ENCODE results near the gene PLP2.

The PLP2 gene

DNA sequence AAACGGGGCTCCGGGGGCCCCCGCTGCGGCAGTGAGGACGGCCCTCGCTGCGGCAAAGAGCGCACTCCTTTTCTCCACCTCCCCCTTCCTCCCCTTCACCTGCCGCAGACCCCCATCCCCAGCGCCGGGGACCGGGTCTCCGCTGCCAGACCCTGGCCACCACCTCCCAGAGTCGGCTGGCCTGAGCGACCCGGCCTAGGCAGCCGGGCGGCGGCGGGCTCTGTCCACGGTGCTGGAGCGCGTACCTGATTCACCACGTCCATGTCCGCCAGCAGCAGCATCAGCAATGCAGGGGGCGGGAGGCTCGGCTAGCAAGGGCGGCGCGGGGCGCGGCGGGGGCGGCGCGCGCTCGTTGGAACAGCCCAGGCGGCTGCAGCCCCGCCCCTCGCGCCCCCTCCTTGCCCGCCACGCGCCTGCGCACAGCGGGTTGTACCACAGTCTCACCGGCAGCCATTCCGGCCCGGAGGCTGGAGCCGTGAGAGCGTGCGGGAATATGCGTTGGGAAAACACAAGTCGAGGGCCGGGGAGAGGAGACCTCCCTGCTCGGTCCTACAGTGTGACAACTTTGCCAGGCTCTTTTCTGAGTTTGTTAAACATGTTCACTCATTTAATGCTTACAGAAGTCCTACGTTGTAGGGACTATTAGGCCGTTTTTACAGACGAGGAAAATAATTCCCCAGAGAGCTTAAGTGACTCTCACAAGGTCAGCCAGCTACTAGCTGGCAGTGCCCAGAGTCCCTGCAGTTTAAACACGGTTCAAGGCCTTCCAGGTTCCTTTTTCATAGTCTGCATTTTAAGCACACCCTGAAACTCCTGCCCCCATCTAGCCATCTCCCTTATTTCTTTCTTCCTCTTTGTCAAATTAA is 28.4 kb downstream of the PLP2 start, which contains the start of gene SYP:
Gene SYP (minus strand): TSS at position 288 of the 866 bp plus-strand sequence. CDS start 7 bp downstream, at position 281.
- Histone ChIP-seq H2AFZ (ENCODE audit: low read depth, low read length) (peak within 1 kb of the TSS; percentile 50), H3K4me1 (ENCODE audit: insufficient read depth, low read length) (no peaks in the 10 kb centered on the region), H3K4me3 (ENCODE audit: low read length) (peak within 1 kb of the TSS; percentile 42), H3K27me3 (ENCODE audit: insufficient read depth, low read length) (peaks cover 8% of the 10 kb centered on the region), H3K36me3 (ENCODE audit: insufficient read depth, low read length) (no peaks in the 10 kb centered on the region), H3K9me3 (ENCODE audit: low read length) (no peaks in the 10 kb centered on the region)

GRCh38 chrX:49202022-49202421 is 30.3 kb downstream of the PLP2 start:
- Histone ChIP-seq H3K9me3 (ENCODE audit: low read length) (no peaks in the 10 kb centered on the region), H3K4me1 (ENCODE audit: insufficient read depth, low read length) (no peaks in the 10 kb centered on the region), H3K36me3 (ENCODE audit: insufficient read depth, low read length) (no peaks in the 10 kb centered on the region), H3K4me3 (ENCODE audit: low read length) (no peak overlapping the region), H2AFZ (ENCODE audit: low read depth, low read length) (no peak overlapping the region), H3K27me3 (ENCODE audit: insufficient read depth, low read length) (peaks cover 11% of the 10 kb centered on the region)

GRCh38 chrX:49203536-49203935 is 31.8 kb downstream of the PLP2 start:
- Histone ChIP-seq H3K4me1 (ENCODE audit: insufficient read depth, low read length) (no peaks in the 10 kb centered on the region), H3K9me3 (ENCODE audit: low read length) (no peaks in the 10 kb centered on the region), H3K4me3 (ENCODE audit: low read length) (no peak overlapping the region), H3K27me3 (ENCODE audit: insufficient read depth, low read length) (peaks cover 11% of the 10 kb centered on the region), H3K36me3 (ENCODE audit: insufficient read depth, low read length) (no peaks in the 10 kb centered on the region), H2AFZ (ENCODE audit: low read depth, low read length) (no peak overlapping the region)

DNA sequence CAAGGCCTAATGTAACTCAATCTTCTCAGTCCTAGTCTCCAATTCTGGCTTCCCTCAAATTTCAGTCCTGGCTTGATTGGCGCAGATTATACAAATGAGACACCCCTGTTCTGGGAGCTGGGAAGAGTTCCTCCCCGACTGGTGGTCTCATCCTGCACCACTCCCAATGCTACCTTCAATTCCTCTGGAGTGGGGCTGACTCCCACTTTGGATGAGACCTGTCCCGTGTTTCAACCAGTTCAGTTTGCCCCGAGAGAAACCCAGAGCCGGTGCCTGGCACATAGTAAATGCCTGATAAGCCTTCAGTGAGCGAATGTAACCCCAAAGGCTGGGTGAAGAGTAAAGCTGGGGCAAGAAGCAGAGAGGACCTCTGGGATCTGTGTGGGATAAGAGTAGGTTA is 32.3 kb downstream of the PLP2 start:
- H2AFZ ChIP-seq (ENCODE audit: low read depth, low read length): no peak overlapping the region
- H3K9me3 ChIP-seq (ENCODE audit: low read length): no peaks in the 10 kb centered on the region
- H3K4me1 ChIP-seq (ENCODE audit: insufficient read depth, low read length): no peaks in the 10 kb centered on the region
- no peak overlapping the region for H3K4me3 ChIP-seq (ENCODE audit: low read length)
- H3K36me3 ChIP-seq (ENCODE audit: insufficient read depth, low read length): no peaks in the 10 kb centered on the region
- peaks cover 11% of the 10 kb centered on the region for H3K27me3 ChIP-seq (ENCODE audit: insufficient read depth, low read length)

DNA sequence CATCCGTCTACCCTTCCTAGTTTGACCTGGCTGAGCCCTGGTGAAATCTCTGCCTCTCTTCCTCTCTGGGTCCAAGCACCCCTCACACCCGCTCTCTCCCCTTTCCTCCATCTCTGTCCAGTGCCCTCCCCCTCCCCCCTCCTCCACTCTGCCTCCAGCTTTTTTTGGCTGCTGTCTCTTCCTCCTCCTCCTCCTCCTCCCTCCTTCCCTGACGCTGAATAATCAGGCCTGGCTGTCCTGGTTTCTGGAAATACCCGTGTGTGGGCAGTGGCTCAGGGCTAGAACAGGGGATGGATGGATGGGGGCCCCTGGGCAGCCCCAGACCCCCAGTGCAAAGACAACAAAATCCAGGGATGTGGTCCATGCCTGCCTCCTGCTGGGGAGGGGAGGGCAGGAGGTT is 33.0 kb downstream of the PLP2 start:
- Histone ChIP-seq H3K9me3 (ENCODE audit: low read length) (no peaks in the 10 kb centered on the region), H3K36me3 (ENCODE audit: insufficient read depth, low read length) (no peaks in the 10 kb centered on the region), H2AFZ (ENCODE audit: low read depth, low read length) (no peak overlapping the region), H3K4me3 (ENCODE audit: low read length) (no peak overlapping the region), H3K27me3 (ENCODE audit: insufficient read depth, low read length) (peaks cover 11% of the 10 kb centered on the region), H3K4me1 (ENCODE audit: insufficient read depth, low read length) (no peaks in the 10 kb centered on the region)

GRCh38 chrX:49205443-49205842 is 33.7 kb downstream of the PLP2 start:
- Histone ChIP-seq H3K4me1 (ENCODE audit: insufficient read depth, low read length) (no peaks in the 10 kb centered on the region), H3K27me3 (ENCODE audit: insufficient read depth, low read length) (peaks cover 11% of the 10 kb centered on the region), H2AFZ (ENCODE audit: low read depth, low read length) (no peak overlapping the region), H3K9me3 (ENCODE audit: low read length) (no peaks in the 10 kb centered on the region), H3K36me3 (ENCODE audit: insufficient read depth, low read length) (no peaks in the 10 kb centered on the region), H3K4me3 (ENCODE audit: low read length) (no peak overlapping the region)

DNA sequence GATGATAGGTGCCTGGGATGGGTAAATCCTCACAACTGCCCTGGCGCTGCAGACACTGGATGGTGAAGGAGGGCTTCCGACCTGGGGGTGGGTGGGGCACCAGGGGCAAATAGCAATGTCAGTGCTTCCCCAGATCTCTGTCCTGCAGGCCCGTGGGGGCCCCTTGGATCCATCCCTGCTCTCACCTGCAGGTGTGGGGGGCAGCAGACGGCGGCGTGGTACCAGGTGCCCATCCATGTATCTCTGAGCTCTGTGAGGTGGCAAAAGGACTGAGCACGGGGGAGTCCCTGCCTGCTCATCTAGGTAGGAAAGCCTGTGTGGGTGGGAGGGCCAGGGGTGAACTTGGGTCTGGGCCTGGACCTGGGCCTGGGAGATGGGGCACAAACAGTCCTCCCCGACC is 34.8 kb downstream of the PLP2 start:
- H3K9me3 ChIP-seq (ENCODE audit: low read length): no peaks in the 10 kb centered on the region
- no peaks in the 10 kb centered on the region for H3K36me3 ChIP-seq (ENCODE audit: insufficient read depth, low read length)
- no peaks in the 10 kb centered on the region for H3K4me1 ChIP-seq (ENCODE audit: insufficient read depth, low read length)
- peaks cover 11% of the 10 kb centered on the region for H3K27me3 ChIP-seq (ENCODE audit: insufficient read depth, low read length)
- no peak overlapping the region for H2AFZ ChIP-seq (ENCODE audit: low read depth, low read length)
- H3K4me3 ChIP-seq (ENCODE audit: low read length): no peak overlapping the region

- no peak overlapping the region for H3K4me3 ChIP-seq (ENCODE audit: low read length)
- H2AFZ ChIP-seq (ENCODE audit: low read depth, low read length): no peak overlapping the region
- peaks cover 11% of the 10 kb centered on the region for H3K27me3 ChIP-seq (ENCODE audit: insufficient read depth, low read length)
- H3K4me1 ChIP-seq (ENCODE audit: insufficient read depth, low read length): no peaks in the 10 kb centered on the region
- H3K36me3 ChIP-seq (ENCODE audit: insufficient read depth, low read length): no peaks in the 10 kb centered on the region
- H3K9me3 ChIP-seq (ENCODE audit: low read length): no peaks in the 10 kb centered on the region
These were observed 36.7 kb downstream of the PLP2 start for GRCh38 chrX:49208399-49208798.

- Histone ChIP-seq H3K9me3 (ENCODE audit: low read length) (no peaks in the 10 kb centered on the region), H2AFZ (ENCODE audit: low read depth, low read length) (no peak overlapping the region), H3K36me3 (ENCODE audit: insufficient read depth, low read length) (no peaks in the 10 kb centered on the region), H3K4me1 (ENCODE audit: insufficient read depth, low read length) (no peaks in the 10 kb centered on the region), H3K4me3 (ENCODE audit: low read length) (no peak overlapping the region), H3K27me3 (ENCODE audit: insufficient read depth, low read length) (peaks cover 3% of the 10 kb centered on the region)
These were observed 37.9 kb downstream of the PLP2 start for GRCh38 chrX:49209434-49210251.

- H2AFZ ChIP-seq (ENCODE audit: low read depth, low read length): no peak overlapping the region
- H3K27me3 ChIP-seq (ENCODE audit: insufficient read depth, low read length): no peaks in the 10 kb centered on the region
- no peaks in the 10 kb centered on the region for H3K4me1 ChIP-seq (ENCODE audit: insufficient read depth, low read length)
- no peaks in the 10 kb centered on the region for H3K9me3 ChIP-seq (ENCODE audit: low read length)
- H3K36me3 ChIP-seq (ENCODE audit: insufficient read depth, low read length): no peaks in the 10 kb centered on the region
- H3K4me3 ChIP-seq (ENCODE audit: low read length): no peak overlapping the region
These were observed 38.7 kb downstream of the PLP2 start for GRCh38 chrX:49210406-49210805.

DNA sequence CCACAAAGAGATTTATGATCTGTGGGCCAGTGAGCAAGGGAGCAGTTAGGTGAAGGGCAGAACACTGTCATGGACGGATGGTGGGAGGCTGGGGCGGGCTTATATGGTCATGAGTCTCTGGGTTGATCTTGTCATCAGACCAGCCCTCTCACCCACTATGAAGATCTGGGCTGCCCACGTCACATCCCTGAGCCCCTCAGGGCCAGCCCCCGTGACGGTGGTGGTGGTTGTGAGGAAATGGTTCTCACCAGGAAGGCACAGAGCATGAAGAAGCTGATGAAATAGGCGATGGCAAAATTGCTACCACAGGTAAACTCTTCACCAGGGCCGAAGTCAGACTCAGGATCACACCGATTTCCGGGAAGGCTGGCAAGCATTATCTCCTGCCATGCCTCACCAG is 39.4 kb downstream of the PLP2 start:
- no peaks in the 10 kb centered on the region for H3K27me3 ChIP-seq (ENCODE audit: insufficient read depth, low read length)
- no peaks in the 10 kb centered on the region for H3K9me3 ChIP-seq (ENCODE audit: low read length)
- H3K36me3 ChIP-seq (ENCODE audit: insufficient read depth, low read length): no peaks in the 10 kb centered on the region
- H3K4me3 ChIP-seq (ENCODE audit: low read length): no peak overlapping the region
- H3K4me1 ChIP-seq (ENCODE audit: insufficient read depth, low read length): no peaks in the 10 kb centered on the region
- no peak overlapping the region for H2AFZ ChIP-seq (ENCODE audit: low read depth, low read length)

DNA sequence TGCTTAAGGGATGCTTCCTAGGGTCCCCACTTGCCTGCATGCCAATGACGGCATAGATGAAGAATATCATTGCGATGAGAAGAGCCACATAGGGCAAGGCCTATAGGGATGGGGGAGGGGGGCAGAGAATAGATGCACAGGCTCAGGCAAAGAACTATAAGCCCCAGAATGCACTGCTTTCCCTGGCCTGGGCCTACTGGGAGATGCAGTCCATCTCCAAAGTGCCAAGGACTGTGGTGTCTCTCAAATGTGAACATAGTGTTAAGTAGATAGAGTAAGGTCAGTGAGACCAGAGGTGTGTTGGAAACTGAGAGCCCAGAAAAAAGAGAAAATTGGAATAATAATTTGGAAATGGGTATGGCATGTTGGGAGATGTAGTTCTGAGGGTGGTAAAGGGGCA is 40.5 kb downstream of the PLP2 start:
- H3K36me3 ChIP-seq (ENCODE audit: insufficient read depth, low read length): no peaks in the 10 kb centered on the region
- no peaks in the 10 kb centered on the region for H3K9me3 ChIP-seq (ENCODE audit: low read length)
- H2AFZ ChIP-seq (ENCODE audit: low read depth, low read length): no peak overlapping the region
- H3K4me1 ChIP-seq (ENCODE audit: insufficient read depth, low read length): no peaks in the 10 kb centered on the region
- H3K27me3 ChIP-seq (ENCODE audit: insufficient read depth, low read length): no peaks in the 10 kb centered on the region
- H3K4me3 ChIP-seq (ENCODE audit: low read length): no peak overlapping the region

- Histone ChIP-seq H2AFZ (ENCODE audit: low read depth, low read length) (no peak overlapping the region), H3K4me3 (ENCODE audit: low read length) (no peak overlapping the region), H3K27me3 (ENCODE audit: insufficient read depth, low read length) (peaks cover under 1% of the 10 kb centered on the region), H3K36me3 (ENCODE audit: insufficient read depth, low read length) (no peaks in the 10 kb centered on the region), H3K9me3 (ENCODE audit: low read length) (no peaks in the 10 kb centered on the region), H3K4me1 (ENCODE audit: insufficient read depth, low read length) (no peaks in the 10 kb centered on the region)
These were observed 41.2 kb downstream of the PLP2 start for GRCh38 chrX:49212861-49213260.

Data from neuron (in vitro differentiated cells).